T-helper 1 cell treated with Interleukin-12 subunit alpha and Interleukin-12 subunit beta and Interleukin-4 antibody, amounts not matched to agents 30 μg/mL and 1 μg/mL, for 36 hours (primary cell): ENCODE measurements around the gene SHROOM4.

Experiments
- H3K27ac Mint-ChIP-seq: one replicate; pipeline ENCODE4 v1.8.0; 2021; ENCODE audit warnings: mild to moderate bottlenecking, mixed read lengths
- H3K27me3 Mint-ChIP-seq: one replicate; pipeline ENCODE4 v1.8.0; 2021; ENCODE audit warnings: low read depth, mixed read lengths
- H3K36me3 Mint-ChIP-seq: one replicate; pipeline ENCODE4 v1.8.0; 2021; ENCODE audit warnings: low read depth, mixed read lengths
- H3K4me1 Mint-ChIP-seq: one replicate; pipeline ENCODE4 v1.8.0; 2021; ENCODE audit warnings: low read depth, mixed read lengths
- H3K4me3 Mint-ChIP-seq: one replicate; pipeline ENCODE4 v1.8.0; 2021; ENCODE audit warnings: mild to moderate bottlenecking, moderate library complexity, mixed read lengths
- H3K9me3 Mint-ChIP-seq: one replicate; pipeline ENCODE4 v1.8.0; 2021; ENCODE audit warnings: mixed read lengths

The SHROOM4 gene

DNA sequence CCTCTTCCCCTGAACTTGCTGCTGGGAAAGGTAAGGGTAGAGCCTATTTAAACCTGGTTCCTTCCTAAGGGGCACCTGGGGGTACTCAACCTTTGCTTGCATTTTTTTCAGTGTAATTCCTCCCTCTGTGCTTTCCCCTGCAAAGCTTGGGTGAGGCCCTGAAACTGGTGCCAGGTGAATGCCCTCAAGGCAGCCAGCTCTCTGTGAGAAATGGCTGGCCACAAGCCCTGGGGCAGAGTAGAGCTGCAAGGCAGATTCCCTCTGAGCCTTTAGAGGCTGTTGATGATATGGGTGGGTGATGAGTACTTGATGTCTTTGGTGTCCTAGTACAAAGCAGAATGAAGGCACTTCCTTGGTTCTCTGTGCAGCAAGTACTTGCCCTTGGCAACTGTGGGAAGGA is 217.9 kb downstream of the SHROOM4 start:
- no peaks in the 10 kb centered on the region for H3K36me3 Mint-ChIP-seq
- H3K9me3 Mint-ChIP-seq, result no peaks in the 10 kb centered on the region
- H3K27me3 Mint-ChIP-seq, result no peaks in the 10 kb centered on the region
- H3K4me3 Mint-ChIP-seq, result no peak overlapping the region
- no peak overlapping the region for H3K27ac Mint-ChIP-seq
- no peaks in the 10 kb centered on the region for H3K4me1 Mint-ChIP-seq

DNA sequence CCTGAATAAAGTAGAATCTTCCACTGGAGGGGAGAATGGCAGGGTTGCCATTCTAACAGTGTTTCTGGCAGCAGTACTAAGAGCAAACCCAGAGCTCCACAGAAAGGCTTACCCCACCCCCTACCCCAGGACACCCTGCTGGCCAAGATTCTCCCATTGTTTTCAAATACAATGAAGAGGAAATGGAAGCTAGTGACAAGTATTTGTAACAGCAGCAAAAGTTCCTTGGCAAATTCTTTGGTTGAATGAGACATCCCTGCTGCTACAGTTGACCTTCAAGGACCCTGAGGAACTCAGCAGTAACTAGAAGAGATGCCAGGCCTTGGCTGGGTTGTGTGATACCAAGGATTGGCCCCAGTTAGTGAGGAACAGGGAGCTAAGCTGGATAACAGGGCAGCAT is 219.2 kb downstream of the SHROOM4 start:
- H3K4me3 Mint-ChIP-seq, result no peak overlapping the region
- no peaks in the 10 kb centered on the region for H3K9me3 Mint-ChIP-seq
- no peaks in the 10 kb centered on the region for H3K36me3 Mint-ChIP-seq
- H3K27me3 Mint-ChIP-seq, result no peaks in the 10 kb centered on the region
- H3K4me1 Mint-ChIP-seq, result no peaks in the 10 kb centered on the region
- no peak overlapping the region for H3K27ac Mint-ChIP-seq

DNA sequence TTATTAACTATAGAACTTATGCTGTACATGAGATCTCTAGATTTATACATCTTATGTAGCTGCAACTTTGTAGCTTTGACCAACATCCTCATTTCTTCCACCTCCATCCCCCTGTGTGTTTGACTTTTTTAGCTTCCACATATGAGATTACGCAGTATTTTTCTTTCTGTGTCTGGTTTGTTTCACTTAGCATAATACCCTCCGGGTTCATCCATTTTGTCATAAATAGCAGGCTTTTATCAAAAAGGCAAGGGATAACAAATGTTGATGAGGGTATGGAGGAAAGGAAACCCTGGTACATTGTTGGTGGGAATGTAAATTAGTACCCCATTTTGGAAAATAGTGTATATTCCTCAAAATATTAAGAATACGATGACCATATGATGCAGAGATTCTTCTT is 227.0 kb downstream of the SHROOM4 start:
- Mint-ChIP-seq H3K4me3 (no peak overlapping the region), H3K27ac (no peak overlapping the region), H3K36me3 (no peaks in the 10 kb centered on the region), H3K27me3 (peaks cover 4% of the 10 kb centered on the region), H3K9me3 (no peaks in the 10 kb centered on the region), H3K4me1 (no peaks in the 10 kb centered on the region)

DNA sequence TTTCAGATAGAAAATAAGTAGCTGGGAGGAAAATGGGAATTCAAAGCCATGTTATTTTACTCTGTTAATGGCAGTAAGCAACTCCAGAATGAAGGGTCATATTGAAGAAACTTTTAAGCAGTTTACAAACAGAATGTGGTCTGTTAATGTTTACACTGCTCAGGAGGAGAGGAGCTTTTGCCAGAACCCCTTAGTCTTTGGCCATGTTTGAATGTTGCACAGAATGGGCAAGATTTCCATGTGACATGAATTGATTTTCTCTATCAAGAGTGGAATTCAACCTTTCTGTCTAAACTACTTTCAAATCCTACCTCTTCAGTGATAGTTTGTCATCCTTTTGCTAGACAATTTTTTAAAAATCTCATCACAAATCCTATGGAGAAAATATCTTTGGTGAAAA is 227.6 kb downstream of the SHROOM4 start:
- H3K4me3 Mint-ChIP-seq, result no peak overlapping the region
- H3K4me1 Mint-ChIP-seq, result no peaks in the 10 kb centered on the region
- H3K27me3 Mint-ChIP-seq, result peaks cover 4% of the 10 kb centered on the region
- no peak overlapping the region for H3K27ac Mint-ChIP-seq
- no peaks in the 10 kb centered on the region for H3K9me3 Mint-ChIP-seq
- no peaks in the 10 kb centered on the region for H3K36me3 Mint-ChIP-seq

DNA sequence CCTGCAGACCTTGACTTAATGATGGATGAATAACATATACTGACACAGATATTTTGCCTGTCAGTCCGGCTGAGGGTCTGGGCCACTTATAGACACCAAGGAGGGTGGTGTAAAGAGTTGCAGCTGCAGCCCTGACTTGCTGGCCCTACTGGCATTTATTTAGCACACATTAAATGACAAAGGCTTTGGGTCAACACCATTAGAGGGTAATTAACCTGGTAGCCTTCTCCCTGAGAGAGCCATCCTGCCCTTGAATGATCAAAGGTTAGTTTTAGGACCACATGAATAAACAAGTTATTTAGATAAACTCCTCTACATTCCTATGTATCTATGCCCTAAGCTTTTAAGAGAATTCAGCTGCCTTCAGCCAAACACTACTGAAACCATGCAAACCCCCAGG is 232.6 kb downstream of the SHROOM4 start:
- Mint-ChIP-seq H3K27ac (no peak overlapping the region), H3K4me3 (no peak overlapping the region), H3K27me3 (peaks cover 12% of the 10 kb centered on the region), H3K36me3 (no peaks in the 10 kb centered on the region), H3K9me3 (no peaks in the 10 kb centered on the region), H3K4me1 (no peaks in the 10 kb centered on the region)

- H3K36me3 Mint-ChIP-seq, result no peaks in the 10 kb centered on the region
- peaks cover 9% of the 10 kb centered on the region for H3K27me3 Mint-ChIP-seq
- H3K4me3 Mint-ChIP-seq, result no peak overlapping the region
- no peaks in the 10 kb centered on the region for H3K4me1 Mint-ChIP-seq
- no peaks in the 10 kb centered on the region for H3K9me3 Mint-ChIP-seq
- H3K27ac Mint-ChIP-seq, result no peak overlapping the region
Observed at GRCh38 chrX:50579955-50580354, 234.0 kb downstream of the SHROOM4 start.

DNA sequence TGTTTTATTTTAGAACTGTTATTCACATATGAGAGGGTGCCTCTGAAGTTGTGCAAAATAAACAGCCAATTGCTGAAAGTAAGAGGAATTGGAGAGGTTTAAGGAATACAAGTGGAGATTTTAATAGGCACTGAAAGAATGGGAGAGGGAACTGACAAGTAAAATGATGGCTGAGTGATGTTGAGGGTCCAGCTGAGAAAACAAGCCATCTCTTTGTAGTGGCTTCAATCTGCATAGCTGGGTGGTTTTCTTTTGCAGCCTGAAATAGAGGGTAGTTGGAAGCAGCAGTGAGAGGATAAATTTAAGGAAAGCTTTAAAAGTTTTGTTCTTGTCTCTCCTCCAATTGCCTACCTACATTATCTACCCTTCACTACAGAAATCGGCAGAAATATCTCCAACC is 236.7 kb downstream of the SHROOM4 start:
- Mint-ChIP-seq H3K36me3 (no peaks in the 10 kb centered on the region), H3K4me1 (no peaks in the 10 kb centered on the region), H3K27ac (no peak overlapping the region), H3K4me3 (no peak overlapping the region), H3K9me3 (no peaks in the 10 kb centered on the region), H3K27me3 (peaks cover 9% of the 10 kb centered on the region)

GRCh38 chrX:50567636-50568035 is 246.4 kb downstream of the SHROOM4 start:
- Mint-ChIP-seq H3K4me3 (no peak overlapping the region), H3K27me3 (no peaks in the 10 kb centered on the region), H3K9me3 (no peaks in the 10 kb centered on the region), H3K36me3 (no peaks in the 10 kb centered on the region), H3K27ac (no peak overlapping the region), H3K4me1 (no peaks in the 10 kb centered on the region)

- no peaks in the 10 kb centered on the region for H3K27me3 Mint-ChIP-seq
- no peak overlapping the region for H3K27ac Mint-ChIP-seq
- no peaks in the 10 kb centered on the region for H3K9me3 Mint-ChIP-seq
- no peak overlapping the region for H3K4me3 Mint-ChIP-seq
- H3K36me3 Mint-ChIP-seq, result no peaks in the 10 kb centered on the region
- no peaks in the 10 kb centered on the region for H3K4me1 Mint-ChIP-seq
Observed at GRCh38 chrX:50565718-50566117, 248.3 kb downstream of the SHROOM4 start.
